HG02763 (cell line): Measurements from ENCODE around the gene ITSN2.

Experiments
- ATAC-seq: cut with Tn5 transposase; IDR thresholded peaks from one replicate; pipeline ENCODE4 v1.9.1; 2021; ENCODE audit warnings: mild to moderate bottlenecking, moderate library complexity; ENCODE audit not compliant: unreplicated experiment

Gene ITSN2

GRCh38 chr2:24273598-24273997 lies 86.7 kb downstream of the ITSN2 start:
- no peak for ATAC-seq

- ATAC-seq, result no peak
Observed at GRCh38 chr2:24272907-24273306, 87.4 kb downstream of the ITSN2 start.

GRCh38 chr2:24272161-24272802 lies 88.1 kb downstream of the ITSN2 start:
- no peak for ATAC-seq

GRCh38 chr2:24269265-24269664 lies 91.1 kb downstream of the ITSN2 start:
- ATAC-seq, result no peak

- no peak for ATAC-seq
Observed at GRCh38 chr2:24265212-24265611, 95.1 kb downstream of the ITSN2 start.

GRCh38 chr2:24262421-24262970 lies 97.8 kb downstream of the ITSN2 start:
- ATAC-seq, result no peak

- no peak for ATAC-seq
Observed at GRCh38 chr2:24261441-24261840, 98.9 kb downstream of the ITSN2 start.

- ATAC-seq, result no peak
Observed at GRCh38 chr2:24259316-24259715, 101.0 kb downstream of the ITSN2 start.

- ATAC-seq, result no peak
Observed at GRCh38 chr2:24258718-24259117, 101.6 kb downstream of the ITSN2 start.

- no peak for ATAC-seq
Observed at GRCh38 chr2:24253303-24253919, 106.9 kb downstream of the ITSN2 start.

GRCh38 chr2:24247592-24247991 lies 112.7 kb downstream of the ITSN2 start:
- no peak for ATAC-seq

- ATAC-seq, result no peak
Observed at GRCh38 chr2:24247164-24247563, 113.2 kb downstream of the ITSN2 start.

GRCh38 chr2:24245986-24246776 lies 114.2 kb downstream of the ITSN2 start:
- ATAC-seq, result no peak

GRCh38 chr2:24241528-24241927 lies 118.8 kb downstream of the ITSN2 start:
- ATAC-seq, result no peak

GRCh38 chr2:24239553-24239952 lies 120.8 kb downstream of the ITSN2 start:
- no peak for ATAC-seq

- no peak for ATAC-seq
Observed at GRCh38 chr2:24238158-24238557, 122.2 kb downstream of the ITSN2 start.

GRCh38 chr2:24237313-24237712 lies 123.0 kb downstream of the ITSN2 start:
- ATAC-seq, result no peak

- ATAC-seq, result no peak
Observed at GRCh38 chr2:24233321-24233720, 127.0 kb downstream of the ITSN2 start.

- no peak for ATAC-seq
Observed at GRCh38 chr2:24231461-24231881, 128.9 kb downstream of the ITSN2 start.

GRCh38 chr2:24228470-24228869 lies 131.9 kb downstream of the ITSN2 start:
- ATAC-seq, result no peak

- no peak for ATAC-seq
Observed at GRCh38 chr2:24225499-24226242, 134.7 kb downstream of the ITSN2 start.
